Epithelial cell of prostate (primary cell): ENCODE data around the gene CD276.
A peak's percentile ranks its signal among the peaks of the same experiment; 100 is the strongest.
"Not testable (repeated sequence)": the region's sequence is repeated elsewhere in the genome, so short reads cannot be mapped to it uniquely, and the experiment has no call there.

Experiments
- DNase-seq: peaks from one replicate; pipeline ENCODE4 v3.0.0-alpha.2; 2011; ENCODE audit warnings: low read depth, low spot score
- H3K27ac ChIP-seq: fragments of 450-650 bp; 2 replicates; pipeline ENCODE4 v1.5.1; 2017; ENCODE audit warnings: mild to moderate bottlenecking

The CD276 gene

DNA sequence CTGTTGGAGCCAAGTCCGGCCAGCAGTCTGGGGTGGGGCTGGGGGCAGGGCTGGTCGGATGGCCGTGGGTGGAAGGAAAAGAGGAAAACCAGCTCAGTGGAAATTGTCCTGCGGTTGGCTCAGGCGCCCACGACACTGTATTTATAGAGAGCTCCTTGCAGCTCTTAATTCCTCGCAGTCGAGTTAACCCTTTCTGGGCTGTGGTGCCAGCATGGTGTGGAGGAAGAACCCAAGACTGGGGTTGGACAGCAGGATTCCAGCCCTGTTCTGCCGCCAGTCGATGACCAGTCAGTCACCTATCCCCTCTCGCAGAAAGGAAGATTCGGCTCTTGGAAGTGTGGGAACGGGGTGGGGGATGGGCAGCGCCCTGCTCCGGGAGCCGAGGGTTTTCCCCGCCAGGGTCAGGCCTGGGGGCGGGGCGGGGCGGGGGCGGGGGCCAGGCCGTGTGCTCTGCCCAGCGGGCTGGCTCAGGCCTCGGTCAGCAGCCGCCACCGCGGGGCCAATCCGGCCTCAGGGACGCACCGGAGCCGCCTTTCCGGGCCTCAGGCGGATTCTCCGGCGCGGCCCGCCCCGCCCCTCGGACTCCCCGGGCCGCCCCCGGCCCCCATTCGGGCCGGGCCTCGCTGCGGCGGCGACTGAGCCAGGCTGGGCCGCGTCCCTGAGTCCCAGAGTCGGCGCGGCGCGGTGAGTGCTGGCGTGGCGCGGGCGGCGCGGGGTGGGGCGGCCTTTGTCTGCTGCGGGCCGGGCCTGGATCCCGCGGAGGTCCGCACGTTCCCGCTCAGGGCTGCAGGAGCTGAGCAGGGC is at the start of gene CD276:
TSS of gene CD276 (plus strand) at position 607 of the 804 bp plus-strand sequence. CDS start 15,257 bp downstream, outside the sequence.
- DNase-seq, result no peak
- H3K27ac ChIP-seq, result peak within 1 kb of the TSS; percentile 66

DNA sequence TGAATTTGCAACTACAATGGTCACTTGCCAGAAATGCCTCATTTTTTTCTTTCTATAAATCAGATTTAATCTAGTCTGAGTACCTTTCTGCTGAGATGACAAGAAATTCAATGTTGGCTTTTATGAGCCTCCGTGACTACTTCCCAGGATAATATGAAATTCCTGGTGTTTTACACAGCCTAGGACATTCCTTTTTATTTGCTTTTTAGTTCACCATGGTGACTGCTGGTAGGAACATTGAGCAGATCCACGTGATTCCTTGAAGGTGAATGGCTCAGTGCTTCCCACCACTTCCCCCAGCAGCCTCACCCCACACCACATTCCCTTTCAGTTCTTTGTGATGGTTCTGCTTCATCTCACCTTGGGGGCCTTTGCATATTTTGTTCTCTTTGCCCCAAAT is 46.7 kb upstream of the CD276 start:
- no peak overlapping the region for H3K27ac ChIP-seq

DNA sequence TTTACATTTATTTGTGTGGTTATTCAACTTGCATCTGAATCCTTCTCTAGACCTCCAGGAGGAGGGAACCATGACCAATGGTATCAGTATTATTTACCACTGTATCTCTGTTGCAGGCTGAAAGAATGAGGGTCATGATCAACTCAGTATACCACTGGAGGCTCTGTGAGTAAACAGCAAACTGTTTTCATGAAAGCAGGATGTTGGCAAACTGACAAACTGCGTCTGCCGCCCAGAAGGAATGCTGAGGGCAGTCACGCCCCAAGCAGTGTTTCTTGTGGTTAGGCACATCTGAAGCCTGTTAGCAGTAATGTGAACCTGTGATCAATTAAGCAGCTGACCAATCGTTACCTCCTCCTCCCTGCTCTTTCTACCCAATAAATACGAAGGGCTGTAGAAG is 44.7 kb upstream of the CD276 start:
- H3K27ac ChIP-seq, DNase-seq: not testable (repeated sequence)

More for the DNA sequence above, 46.7 kb upstream of the CD276 start:
- no peak for DNase-seq

DNA sequence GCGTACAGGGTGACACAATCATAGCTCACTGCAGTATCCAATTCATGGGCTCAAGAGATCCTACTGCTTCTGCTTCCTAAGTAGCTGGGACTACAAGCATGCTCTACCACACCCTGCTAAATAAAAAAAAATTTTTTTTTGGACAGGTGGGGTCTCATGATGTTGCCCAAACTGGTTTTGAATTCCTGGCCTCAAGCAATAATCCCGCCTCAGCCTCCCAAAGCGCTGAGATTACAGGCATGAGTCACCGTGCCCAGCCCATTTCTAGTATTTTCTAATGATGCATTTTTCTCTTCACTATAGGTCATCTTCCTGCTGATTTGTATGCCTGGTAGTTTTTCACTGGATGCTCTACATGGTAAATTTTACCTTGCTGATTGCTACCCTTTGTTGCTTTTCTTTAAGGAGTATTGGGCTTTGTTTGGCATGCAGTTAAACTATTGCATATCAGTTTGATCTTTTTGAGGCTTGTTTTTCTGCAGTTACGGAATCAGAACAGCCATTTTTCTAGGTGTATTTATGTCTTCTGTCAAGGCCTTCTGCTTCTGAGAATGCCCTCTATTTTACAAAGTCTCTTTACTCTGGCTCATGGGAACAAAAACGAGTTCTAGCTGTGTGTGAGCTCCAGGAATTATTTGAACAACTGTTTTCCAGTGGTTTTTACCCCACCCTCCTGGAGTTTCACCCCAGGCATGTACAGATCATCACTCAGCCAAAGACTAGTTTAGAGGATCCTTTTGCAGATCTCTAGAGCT is 36.7 kb upstream of the CD276 start:
- peak overlapping the region; percentile 29 for H3K27ac ChIP-seq
- no peak for DNase-seq

DNA sequence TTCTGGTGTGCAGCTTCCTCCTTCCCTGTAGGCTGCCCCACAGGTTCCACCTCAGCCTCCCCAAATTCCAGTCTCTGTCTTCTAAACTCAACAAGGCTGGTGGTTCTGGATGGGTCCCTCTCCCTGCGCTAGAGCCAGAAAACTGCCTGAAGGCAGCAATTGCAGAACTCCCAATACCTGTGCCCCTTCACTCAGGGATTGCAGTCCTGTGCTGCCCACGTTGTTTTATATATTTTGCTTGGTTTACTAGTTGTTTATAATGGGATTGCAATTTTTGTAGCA is 36.2 kb upstream of the CD276 start:
- H3K27ac ChIP-seq, result peak overlapping the region; percentile 29
- DNase-seq, result no peak

DNA sequence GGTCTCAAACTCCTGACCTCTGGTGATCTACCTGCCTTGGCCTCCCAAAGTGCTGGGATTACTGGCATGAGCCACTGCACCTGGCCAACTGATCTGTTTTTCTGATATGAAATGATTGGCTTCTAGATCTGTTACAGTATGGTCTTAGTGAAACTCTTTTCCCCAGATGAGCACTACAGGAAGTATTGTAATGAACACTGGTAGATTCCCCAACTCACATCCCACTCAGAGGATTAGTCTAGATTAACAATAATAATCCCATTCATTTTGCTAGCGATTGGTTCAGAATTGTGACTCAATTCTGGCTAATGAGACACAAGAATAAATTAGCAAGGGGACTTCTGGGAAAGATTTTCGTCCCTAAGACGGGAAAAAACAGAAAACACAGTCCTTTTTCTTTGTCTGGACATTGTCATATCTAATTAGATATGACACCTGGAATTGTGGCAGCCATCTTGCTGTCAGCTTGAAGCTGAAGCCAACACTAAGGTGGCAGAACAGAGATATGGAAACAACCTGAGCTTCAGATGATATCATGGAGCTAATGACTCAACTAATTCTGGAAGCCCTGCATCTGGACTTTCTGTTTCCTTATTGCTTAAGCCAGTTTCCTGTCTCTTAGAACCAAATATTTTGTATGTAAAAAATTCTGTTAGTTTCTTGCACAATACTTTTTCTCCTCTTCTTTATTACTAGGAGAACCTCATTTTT is 33.6 kb upstream of the CD276 start:
- DNase-seq, result no peak
- H3K27ac ChIP-seq, result peak overlapping the region; percentile 33

DNA sequence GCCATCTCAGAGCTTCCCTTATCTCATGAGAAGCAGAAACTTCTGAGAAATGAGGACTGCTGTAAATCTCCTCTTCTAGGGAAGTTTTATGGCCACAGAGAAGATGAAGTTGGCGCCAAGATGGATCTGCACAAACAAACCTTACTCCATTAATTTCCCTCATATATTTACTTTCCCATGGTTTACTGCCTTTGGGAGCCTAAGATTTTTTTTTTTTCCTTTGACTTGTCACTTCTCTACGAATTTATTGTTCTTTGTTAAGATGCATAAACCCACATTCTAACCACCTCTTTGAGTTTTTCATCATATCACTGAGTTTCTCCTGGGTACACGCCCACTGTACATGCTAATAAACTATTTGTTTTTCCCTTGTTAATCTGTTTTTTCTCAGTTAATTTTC is 29.5 kb upstream of the CD276 start:
- no peak overlapping the region for H3K27ac ChIP-seq
- no peak for DNase-seq

DNA sequence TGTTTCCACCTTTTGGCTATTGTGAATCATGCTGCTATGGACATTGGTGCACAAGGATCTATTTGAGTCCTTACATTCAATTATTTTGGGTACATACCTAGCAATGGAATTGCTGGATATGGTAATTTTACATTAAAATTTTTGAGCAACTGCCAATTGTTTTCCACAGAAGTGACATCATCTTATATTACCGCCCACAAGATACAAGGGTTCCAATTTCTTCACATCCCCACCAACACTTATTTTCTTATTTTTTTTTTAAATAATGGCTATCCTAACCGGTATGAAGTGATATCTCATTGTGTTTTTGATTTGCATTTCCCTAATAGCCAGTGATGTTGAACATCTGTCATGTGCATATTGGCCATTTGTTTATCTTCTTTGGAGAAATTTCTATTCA is 28.5 kb upstream of the CD276 start:
- DNase-seq, result no peak

DNA sequence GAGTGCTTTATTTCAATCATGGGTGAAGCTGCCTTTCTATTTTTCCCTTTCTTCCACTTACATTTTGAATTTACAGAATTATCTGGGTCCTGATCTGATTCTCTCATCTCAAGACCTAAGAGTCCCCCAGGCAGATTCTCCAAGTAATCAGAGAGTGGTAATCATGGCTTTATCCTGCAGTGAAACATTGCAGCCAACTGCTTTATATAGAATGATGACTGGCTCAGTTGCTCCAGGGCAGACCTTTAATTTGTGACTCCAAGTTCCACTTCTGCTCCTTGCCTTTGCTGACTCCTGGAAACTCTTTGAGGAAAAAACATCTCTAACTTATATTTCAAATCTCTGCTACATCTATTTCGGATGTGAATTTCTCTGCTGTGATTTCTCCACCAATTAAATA is 25.5 kb upstream of the CD276 start:
- no peak for DNase-seq
- no peak overlapping the region for H3K27ac ChIP-seq

More for the DNA sequence above, 28.5 kb upstream of the CD276 start:
- H3K27ac ChIP-seq, result no peak overlapping the region

DNA sequence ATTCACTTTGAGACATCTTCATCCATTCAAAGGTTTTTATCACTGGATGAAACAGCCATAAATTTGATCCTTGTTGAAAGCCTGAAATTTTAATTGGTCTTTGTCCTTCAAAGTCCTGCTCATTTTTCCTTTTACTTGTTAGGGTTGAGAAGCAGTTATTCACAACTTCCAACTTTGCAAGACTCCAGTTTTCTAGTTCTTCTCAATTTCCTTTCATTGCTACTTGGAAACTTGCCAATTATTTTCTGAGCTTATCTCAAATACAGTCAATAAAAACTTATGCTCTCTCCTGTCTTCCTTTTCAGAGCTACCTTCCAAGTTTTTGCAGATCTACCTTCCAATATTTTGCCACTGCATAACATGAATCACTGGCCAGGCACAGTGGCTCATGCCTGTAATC is 23.7 kb upstream of the CD276 start:
- no peak overlapping the region for H3K27ac ChIP-seq
- no peak for DNase-seq

DNA sequence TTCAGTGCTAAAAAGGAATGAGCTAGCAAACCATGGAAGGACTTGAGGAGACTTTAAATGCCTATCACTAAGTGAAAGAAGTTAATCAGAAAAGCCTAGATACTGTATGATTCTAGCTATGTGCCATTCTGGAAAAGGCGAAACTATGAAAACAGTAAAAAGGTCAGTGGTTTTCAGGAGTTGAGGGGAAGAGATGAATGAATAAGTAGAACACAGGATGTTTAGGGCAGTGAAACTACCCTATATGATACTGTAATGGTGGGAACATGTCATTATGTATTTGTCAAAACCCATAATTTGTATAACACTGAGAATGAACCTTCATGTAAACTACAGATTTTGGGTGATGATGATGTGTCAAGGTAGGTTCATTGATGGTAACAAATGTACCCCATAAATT is 9.6 kb upstream of the CD276 start:
- H3K27ac ChIP-seq, result no peak overlapping the region
- no peak for DNase-seq

DNA sequence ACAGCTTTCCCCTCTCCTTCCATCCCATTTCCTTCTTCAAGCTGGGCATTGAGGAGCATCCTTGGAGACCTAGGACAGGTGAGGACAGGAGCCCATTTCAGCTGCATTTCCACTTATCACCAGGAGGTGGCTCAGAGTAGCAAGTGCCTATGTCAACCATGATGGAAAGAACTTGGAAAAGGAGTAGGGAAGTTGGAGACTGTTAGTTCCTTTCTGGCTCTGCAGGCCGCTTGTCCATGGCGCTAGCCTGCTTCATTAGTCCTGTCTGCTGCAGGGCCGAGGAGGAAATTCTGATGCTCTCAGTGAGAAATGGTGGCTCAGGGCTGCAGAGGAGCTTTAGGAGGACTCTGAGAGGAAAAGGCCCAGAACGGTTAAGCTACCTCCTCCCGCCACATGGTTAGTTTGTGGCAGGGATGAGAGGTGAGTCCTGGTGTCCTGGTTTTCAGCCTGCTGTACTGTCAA is 7.0 kb upstream of the CD276 start:
- no peak for DNase-seq
- no peak overlapping the region for H3K27ac ChIP-seq

DNA sequence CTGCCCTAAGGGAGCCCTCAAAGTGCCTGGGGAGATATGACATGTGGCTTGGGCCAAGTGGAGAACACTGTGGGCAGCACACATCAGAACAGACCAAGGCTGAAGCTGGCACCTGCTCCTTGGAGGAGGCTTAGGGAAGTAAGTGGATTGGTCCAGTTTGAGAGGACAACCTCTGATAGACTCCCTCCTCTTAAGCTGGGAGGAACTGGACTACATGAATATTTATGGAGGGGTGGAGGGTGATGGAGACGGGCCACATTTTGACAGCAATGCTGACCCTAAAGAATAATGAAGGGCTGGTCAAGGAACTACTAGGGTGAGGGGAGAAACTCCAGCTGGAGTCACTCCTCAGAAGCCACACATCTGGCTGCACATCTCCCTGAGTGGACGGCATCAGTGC is 6.5 kb upstream of the CD276 start:
- no peak for DNase-seq

DNA sequence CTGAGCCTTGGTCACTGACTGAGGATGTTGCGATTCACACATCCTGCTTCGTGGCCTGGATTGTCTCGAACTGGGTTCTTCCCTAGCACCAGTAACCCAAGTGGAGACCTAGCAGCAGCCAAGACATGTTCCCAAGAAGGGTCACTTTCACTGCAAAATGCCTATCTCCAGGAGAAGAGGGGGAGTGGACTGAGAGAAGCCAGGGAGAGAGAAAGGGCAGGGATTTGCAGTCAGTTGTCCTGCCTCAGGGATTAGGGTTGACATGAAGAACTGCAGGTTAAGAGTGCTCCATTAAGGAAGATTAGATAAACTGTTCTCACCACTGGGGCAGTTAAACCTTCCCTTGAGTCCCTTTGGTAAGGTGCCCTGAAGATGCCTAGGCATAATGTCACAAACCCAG is 5.7 kb upstream of the CD276 start:
- no peak overlapping the region for H3K27ac ChIP-seq
- no peak for DNase-seq

More for the DNA sequence above, 6.5 kb upstream of the CD276 start:
- no peak overlapping the region for H3K27ac ChIP-seq

DNA sequence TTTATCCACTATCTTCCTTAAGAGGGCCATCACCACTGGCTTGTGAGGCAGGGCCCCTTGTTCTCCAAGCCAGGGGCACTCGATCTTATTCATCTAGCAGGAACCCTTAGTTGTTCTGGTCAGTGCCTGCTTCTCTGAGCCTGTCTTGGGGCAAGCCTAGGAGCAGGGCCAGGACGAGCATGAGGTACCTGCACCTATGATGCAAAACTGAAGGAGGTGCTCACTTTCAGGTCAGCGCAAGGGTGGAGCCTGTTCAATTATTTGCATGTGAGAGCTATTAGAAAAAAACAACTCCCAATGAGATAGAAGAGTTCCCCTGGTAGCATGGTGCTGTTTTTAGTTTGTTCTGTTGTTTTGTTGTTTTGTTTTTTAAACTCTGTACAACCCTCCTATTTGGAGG is 5.0 kb upstream of the CD276 start:
- no peak for DNase-seq
- H3K27ac ChIP-seq, result no peak overlapping the region

DNA sequence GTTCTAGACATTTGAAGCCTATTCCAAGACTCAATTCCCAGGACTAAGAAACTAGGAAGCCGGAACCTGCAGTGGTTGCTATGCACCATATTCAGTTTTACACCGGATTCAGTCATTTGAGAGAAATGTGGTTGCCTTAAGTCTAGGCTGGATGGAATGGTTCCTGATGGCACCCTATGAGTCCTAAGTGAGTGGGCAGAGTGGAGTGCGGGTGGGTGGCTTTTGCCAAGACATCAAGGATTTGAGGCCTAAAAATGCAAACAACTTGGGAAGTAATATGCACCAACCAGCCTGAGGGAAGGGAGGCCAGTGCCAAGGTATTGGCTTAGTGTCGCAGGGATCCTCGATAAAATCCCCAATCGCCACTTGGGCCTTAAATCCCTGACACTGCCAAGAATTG is 4.2 kb upstream of the CD276 start:
- no peak for DNase-seq
- no peak overlapping the region for H3K27ac ChIP-seq

DNA sequence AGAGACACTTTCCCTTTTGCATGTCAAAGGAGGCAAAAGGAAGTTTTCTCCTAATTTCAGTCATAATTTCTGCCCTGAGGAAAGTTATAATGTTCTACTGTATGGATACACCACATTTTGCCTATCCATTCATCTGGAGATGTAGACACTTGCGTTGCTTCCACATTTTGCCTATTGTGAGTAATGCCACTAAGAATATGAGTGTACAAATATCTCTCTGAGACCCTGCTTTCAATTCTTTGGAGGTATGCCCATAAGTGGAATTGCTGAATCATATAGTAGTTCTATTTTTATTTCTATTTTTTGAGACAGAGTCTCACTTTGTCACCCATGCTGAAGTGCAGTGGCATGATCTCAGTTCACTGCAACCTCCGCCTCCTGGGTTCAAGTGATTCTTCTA is 3.6 kb upstream of the CD276 start:
- H3K27ac ChIP-seq, result no peak overlapping the region
- no peak for DNase-seq

DNA sequence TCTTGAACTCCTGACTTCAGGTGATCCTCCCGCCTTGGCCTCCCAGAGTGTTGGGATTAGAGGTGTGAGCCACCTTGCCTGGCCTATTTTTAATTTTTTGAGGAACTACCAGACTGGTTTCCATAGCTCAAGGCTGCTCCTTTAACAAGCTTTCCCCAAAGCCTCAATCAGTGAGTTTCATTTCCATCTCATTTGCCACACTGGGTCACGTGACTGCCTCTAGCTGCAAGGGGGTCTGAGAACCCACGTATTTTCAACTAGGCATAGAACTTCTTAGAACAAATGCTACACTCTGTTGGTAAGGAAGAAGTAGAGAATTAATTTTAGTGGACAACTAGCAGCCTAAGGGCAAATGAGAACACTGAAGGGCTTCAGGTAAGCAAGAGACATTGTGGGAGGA is 3.1 kb upstream of the CD276 start:
- no peak for DNase-seq
- no peak overlapping the region for H3K27ac ChIP-seq

DNA sequence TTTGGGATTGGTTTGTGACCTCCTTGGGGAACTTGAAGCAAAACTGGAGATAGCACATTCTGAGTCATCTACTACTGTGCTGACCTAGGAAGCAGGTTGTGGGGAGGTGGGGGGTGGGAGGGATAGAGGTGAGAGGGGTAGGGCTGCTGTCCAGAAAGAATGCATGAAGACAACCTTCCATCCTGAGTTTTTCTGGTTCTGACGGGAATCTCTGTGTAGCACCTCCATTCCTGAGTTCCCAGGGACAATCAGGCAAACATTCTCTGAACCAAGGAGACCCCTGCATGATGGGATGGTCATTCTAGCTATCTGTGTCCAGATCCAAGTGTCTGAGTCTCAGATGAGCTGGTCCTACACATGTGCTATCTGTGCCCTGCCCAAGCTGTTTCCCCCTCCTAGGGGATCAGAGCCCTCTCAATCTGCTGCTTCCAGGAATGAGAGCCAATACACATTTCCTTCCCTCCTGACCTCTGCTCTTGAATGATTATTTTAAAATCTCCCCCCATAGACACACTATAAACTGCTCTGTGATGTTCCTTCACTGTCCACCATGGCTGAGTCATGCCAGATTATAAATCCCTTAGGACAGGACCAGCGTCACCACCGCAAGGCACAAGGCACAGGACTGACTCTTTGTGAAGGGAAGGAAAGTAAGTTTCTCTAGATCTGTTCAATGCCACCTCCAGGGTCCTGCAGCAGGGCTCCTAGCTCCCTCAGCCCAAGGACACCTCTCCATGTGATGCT is 2.2 kb upstream of the CD276 start:
- no peak overlapping the region for H3K27ac ChIP-seq
- no peak for DNase-seq

DNA sequence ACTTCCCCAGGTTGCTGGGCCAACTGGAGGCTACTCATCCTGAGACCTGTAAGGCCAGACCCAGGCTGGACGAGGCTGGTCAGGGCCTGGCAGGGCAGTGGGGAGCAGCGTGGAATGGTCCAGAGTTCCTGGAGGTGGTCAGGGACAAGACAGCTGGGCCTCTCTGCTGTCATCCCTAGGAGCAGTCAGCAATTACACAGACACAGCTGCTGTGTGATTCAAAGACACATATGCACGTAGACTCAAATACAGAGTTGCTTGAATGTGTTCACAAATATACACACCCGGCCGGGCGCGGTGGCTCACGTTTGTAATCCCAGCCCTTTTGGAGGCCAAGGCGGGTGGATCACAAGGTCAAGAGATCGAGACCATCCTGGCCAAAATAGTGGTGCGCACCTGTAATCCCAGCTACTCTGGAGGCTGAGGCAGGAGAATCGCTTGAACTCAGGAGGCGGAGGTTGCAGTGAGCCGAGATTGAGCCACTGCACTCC is 1.5 kb upstream of the CD276 start:
- H3K27ac ChIP-seq, result no peak overlapping the region
- DNase-seq, result no peak
